ENCODE data around the gene ADPGK. TPM values are rescaled to one million over a fixed set of nuclear protein-coding genes. Genes with fewer than 3 reads are reported as not detected.

Gene ADPGK
- total and polyA plus RNA-seq, 2 donors (not counting 1 experiment from before 2014, with no cell fraction given) = 128 to 174 TPM

DNA sequence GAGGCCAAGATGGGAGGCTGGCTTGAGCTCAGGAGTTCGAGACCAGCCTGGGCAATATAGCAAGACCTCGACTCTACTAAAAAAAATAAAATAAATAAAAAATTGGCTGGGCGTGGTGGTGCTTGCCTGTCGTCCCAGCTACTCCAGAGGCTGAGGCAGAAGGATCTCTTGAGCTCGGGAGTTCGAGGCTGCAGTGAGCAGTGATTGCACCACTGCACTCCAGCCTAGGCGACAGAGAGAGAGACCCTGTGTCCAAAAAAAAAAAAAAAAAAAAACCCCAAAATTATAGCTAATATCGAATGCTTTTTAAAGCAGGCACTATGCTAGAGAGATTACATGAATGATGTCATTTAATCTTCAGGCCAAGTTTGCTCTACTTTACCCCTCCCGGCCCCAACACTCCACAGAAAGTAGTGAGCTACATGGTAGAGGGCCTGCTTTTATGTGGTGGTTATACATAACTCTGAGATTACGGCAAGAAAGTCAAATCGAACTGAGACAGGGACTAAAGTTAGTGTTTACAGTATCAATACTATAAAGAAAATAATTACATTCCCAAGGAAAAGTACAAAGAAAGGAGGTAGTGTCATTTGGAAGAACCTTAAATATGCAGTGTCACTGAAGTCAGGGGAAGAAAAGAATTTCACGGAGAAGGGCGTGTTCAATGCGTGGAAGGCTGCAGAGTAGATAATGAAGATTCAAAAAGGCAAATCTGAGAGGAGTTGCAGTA is 1.1 kb downstream of the ADPGK start:
- peak overlapping the region; percentile 86 for H2AFZ ChIP-seq (ENCODE audit: insufficient read depth, low read depth, low read length, poor library complexity, severe bottlenecking)

More for the DNA sequence above, 1.1 kb downstream of the ADPGK start:
- Mint-ChIP-seq H3K9me3 (ENCODE audit: insufficient read depth) (no peaks in the 10 kb centered on the region), H3K27ac (peak overlapping the region; percentile 97), H3K4me3 (peak overlapping the region; percentile 92), H3K27me3 (no peaks in the 10 kb centered on the region), H3K4me1 (peaks cover 48% of the 10 kb centered on the region)
- intact Hi-C loops (cut with micrococcal nuclease) = loop anchor here (1.0 to 5.0 kb wide), 6 partner anchors 7 to 555 kb away; partner anchors contain the start of genes ARIH1, BBS4, HIGD2B and PARP6
- H3K4me2 ChIP-seq (replicated peaks; ENCODE audit: low read depth, low read length, poor library complexity, severe bottlenecking) = peak overlapping the region; percentile 79
- no peaks in the 10 kb centered on the region for H3K27me3 ChIP-seq (replicated peaks in 1 of 4; ENCODE audit: control extremely low read depth in 1 of 4, control insufficient read depth in 3 of 4, insufficient read depth in 4 of 4, low read length in 3 of 4)
- H4K20me1 ChIP-seq (ENCODE audit: control insufficient read depth, insufficient read depth, low read length, poor library complexity, severe bottlenecking) = peaks cover 48% of the 10 kb centered on the region
- 28% methylated on average over 5 of the region's 14 CpGs for WGBS (ENCODE audit: insufficient coverage)
- TF ChIP-seq EZH2 (IDR thresholded peaks at IDR 0.05; ENCODE audit: borderline replicate concordance, insufficient read depth, low read depth, low read length, poor library complexity, severe bottlenecking) (no peak), CTCF (IDR thresholded peaks at IDR 0.05) (no peak)
- H3K9ac ChIP-seq (ENCODE audit: low read length) = peak overlapping the region; percentile 99
- ChIA-PET POLR2A (interaction anchor here (0.6 kb wide), 1 partner anchor 552 kb away, joined by 14 read pairs; no protein-coding TSS in a partner anchor), CTCF (interaction anchor here (0.7 to 1.9 kb wide), 2 partner anchors 10 to 61 kb away, joined by 3 to 5 read pairs; no protein-coding TSS in a partner anchor)
- H3K9me3 ChIP-seq (ENCODE audit: control extremely low read depth in 1 of 3, control insufficient read depth in 2 of 3, insufficient read depth in 1 of 3, low read length in 2 of 3) = no peaks in the 10 kb centered on the region
- no peak for ATAC-seq (ENCODE audit: low read depth)
- peaks cover 28 to 32% of the 10 kb centered on the region in 2 donors for H3K4me1 ChIP-seq (ENCODE audit: control insufficient read depth in 2 of 2, insufficient read depth in 2 of 2, low read length in 2 of 2)
- peak overlapping the region; percentile 97 to 98 for H3K27ac ChIP-seq (ENCODE audit: low read length in 2 of 2)
- H3K4me3 ChIP-seq (ENCODE audit: control extremely low read depth in 1 of 5, extremely low read depth in 1 of 5, insufficient read depth in 1 of 5, low read depth in 2 of 5, low read length in 4 of 5) = peak overlapping the region; percentile 65 to 97 (median 95)
- peaks cover 59% of the 10 kb centered on the region for H3K79me2 ChIP-seq (ENCODE audit: control insufficient read depth, insufficient read depth, low read length)
- DNase-seq = no peak
- peaks cover 6 to 32% of the 10 kb centered on the region in 2 experiments for H3K36me3 ChIP-seq (replicated peaks in 1 of 2; ENCODE audit: control extremely low read depth in 1 of 2, control insufficient read depth in 1 of 2, extremely low read depth in 1 of 2, insufficient read depth in 2 of 2, low read length in 1 of 2)
